ENCODE results near the gene SLC2A2.

DNA sequence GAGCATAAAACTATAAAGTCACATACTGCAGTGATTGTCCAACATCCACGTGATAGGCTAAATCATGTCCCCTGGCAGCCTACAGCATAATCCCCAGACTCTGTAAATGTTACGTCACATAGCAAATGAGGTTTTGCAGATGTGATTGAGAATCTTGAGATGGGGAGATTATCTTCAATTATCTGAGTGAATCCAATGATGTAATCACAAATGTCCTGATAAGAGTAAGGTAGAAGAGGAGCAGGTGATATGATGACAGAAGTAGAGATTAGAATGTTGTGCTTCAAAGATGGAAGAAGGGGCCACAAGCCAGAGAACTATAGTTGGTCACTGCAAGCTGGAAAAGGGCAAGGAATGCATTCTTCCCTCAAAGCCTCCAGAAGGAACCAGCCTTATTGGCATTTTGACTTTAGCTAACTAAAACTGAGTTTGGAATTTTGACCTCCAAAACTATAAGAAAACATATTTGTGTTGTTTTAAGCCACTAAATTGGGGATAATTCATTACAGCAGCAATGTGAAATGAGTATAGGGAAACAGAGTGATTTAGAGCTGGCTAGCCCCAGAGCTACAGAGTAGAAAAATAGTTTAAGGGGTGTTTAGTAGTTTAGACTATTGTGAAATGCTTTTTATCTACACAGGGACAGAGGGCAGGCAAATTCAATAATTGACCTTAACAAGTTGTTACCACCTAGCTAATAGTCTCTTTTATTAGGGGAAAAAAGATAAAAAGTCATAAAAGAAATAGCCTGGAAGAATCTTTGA is 15.2 kb downstream of the SLC2A2 start:
- TF ChIP-seq, protein P1, sequence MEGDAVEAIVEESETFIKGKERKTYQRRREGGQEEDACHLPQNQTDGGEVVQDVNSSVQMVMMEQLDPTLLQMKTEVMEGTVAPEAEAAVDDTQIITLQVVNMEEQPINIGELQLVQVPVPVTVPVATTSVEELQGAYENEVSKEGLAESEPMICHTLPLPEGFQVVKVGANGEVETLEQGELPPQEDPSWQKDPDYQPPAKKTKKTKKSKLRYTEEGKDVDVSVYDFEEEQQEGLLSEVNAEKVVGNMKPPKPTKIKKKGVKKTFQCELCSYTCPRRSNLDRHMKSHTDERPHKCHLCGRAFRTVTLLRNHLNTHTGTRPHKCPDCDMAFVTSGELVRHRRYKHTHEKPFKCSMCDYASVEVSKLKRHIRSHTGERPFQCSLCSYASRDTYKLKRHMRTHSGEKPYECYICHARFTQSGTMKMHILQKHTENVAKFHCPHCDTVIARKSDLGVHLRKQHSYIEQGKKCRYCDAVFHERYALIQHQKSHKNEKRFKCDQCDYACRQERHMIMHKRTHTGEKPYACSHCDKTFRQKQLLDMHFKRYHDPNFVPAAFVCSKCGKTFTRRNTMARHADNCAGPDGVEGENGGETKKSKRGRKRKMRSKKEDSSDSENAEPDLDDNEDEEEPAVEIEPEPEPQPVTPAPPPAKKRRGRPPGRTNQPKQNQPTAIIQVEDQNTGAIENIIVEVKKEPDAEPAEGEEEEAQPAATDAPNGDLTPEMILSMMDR (IDR thresholded peaks at IDR 0.05): no peak
- no peak for TF ChIP-seq EP300 (IDR thresholded peaks at IDR 0.05; ENCODE audit: low read depth)
- no peak for TF ChIP-seq POLR2A (IDR thresholded peaks at IDR 0.05)
